Activated T-cell treated with anti-CD3 and anti-CD28 coated beads for 24 hours (primary cell): ENCODE results near the gene LMF1.
"Not testable (repeated sequence)": the region's sequence is repeated elsewhere in the genome, so short reads cannot be mapped to it uniquely, and the experiment has no call there.

Experiments used
- DNase-seq: peaks from one replicate; pipeline ENCODE4 v3.0.0-alpha.2; 2020; ENCODE audit warnings: low read depth

LMF1 gene

DNA sequence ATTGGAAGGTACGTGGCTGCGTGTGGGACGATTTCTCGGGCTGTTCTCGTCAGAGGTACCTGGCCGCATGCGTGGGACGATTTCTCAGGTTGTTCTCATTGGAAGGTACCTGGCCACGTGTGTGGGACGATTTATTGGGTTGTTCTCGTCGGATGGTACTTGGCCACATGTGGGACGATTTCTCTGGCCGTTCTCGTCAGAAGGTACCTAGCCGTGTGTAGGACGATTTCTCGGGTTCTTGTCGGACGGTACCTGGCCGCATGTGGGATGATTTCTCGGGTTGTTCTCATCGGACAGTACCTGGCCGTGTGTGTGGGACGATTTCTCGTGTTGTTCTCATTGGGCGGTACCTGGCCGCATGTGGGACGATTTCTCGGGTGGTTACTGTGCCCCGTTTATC is 120.1 kb downstream of the LMF1 start:
- DNase-seq = no peak

DNA sequence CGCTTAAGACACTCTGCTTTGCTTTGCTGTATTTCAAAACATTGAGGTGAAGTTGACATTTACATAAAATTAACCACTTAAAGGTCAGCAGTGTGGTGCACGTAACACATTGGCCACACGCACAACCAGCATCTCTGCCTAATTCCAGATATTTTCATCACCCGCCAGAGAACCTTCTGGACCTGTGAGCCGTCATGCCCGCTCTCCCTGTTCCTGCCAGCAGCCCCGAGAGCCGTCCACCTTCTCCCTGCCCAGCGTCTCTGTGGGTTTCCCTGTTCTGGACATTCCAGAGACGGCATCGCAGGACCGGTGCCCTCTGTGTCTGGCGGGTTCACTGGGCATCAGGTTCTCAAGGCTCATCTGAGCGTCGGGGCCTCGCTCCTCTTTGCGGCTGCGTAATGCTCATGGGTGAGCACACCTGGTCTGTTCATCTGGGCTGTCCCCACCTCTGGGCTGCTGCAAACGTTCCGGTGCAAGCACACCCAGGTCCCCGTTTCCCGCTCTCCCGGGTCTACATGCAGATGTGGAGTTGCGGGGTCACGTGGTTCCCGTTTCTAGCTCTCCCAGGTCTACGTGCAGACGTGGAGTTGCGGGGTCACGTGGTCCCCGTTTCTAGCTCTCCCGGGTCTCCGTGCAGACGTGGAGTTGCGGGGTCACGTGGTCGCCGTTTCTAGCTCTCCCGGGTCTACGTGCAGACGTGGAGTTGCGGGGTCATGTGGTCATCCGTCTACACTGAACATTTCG is 122.1 kb downstream of the LMF1 start:
- DNase-seq = no peak

- no peak for DNase-seq
Measured at GRCh38 chr16:847681-848445, 122.9 kb downstream of the LMF1 start.

GRCh38 chr16:847151-847550 is 123.6 kb downstream of the LMF1 start:
- no peak for DNase-seq

- DNase-seq = no peak
Measured at GRCh38 chr16:845351-845745, 125.4 kb downstream of the LMF1 start.

- no peak for DNase-seq
Measured at GRCh38 chr16:844638-845350, 126.0 kb downstream of the LMF1 start.

- no peak for DNase-seq
Measured at GRCh38 chr16:843771-844170, 127.0 kb downstream of the LMF1 start.

- DNase-seq = no peak
Measured at GRCh38 chr16:842711-843560, 127.8 kb downstream of the LMF1 start.

DNA sequence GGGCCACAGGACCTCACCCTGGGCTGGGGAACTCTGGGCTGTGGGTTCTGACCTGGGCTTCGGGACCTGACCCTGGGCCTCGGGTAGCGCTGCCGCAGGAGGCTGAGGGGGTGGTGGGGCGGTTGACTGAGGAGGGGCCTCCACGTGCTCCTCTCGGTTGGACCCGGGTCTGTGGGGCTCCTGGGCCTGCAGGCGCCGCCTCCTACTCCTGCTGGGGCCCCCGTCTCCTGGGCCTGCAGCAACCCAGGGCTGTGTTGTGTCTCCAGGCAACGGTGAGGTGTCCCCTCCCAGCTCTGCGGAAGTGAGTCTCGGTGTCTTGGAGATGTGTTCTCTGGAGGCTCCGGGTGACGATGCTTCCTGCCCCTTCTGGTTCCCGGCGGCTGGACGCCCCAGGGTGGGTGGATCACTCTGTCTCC is 128.7 kb downstream of the LMF1 start:
- no peak for DNase-seq

- DNase-seq = no peak
Measured at GRCh38 chr16:841455-842060, 129.2 kb downstream of the LMF1 start.

- DNase-seq = no peak
Measured at GRCh38 chr16:840561-841454, 130.0 kb downstream of the LMF1 start.

DNA sequence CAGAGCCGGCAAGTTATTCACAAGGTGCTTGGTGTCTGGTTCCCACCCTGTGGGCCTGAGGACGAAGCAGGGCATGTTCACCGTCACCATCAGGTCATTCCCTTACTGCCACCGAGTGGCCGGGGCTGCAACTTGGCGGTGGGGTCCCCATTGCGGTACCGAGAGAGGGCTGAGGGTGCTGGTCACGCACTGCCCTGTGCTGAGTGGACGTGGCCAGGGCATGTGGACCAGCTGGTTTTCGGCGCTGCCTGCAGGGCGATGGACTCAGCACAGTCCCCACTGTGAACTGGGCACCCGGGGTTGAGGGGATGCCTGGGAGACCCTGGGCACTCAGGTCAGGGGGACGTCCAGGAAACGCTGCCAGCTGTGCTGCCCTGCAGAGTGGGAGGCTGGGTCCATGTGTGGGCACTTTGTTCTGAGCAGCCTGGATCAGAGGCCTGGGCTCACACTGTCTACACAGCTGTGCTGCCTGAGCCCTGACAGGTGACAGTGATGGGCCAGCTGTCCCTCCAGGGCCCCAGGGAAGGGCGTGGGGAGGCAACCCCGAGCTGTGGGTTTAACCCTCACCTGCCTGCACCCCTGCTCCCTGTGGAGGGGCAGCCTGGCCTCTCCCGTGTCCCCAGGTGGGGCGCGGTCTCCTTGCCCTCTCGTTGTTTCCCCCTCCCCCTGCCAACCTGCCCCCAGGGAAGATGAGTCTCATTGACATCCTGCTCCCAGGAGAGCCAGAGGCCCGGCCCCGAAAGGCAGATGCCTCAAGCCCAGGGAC is 131.0 kb downstream of the LMF1 start:
- DNase-seq = no peak

- DNase-seq = no peak
Measured at GRCh38 chr16:838741-839140, 132.0 kb downstream of the LMF1 start.

- not testable (repeated sequence) for DNase-seq
Measured at GRCh38 chr16:836822-837221, 134.0 kb downstream of the LMF1 start.

- DNase-seq = no peak
Measured at GRCh38 chr16:836221-836620, 134.6 kb downstream of the LMF1 start.

DNA sequence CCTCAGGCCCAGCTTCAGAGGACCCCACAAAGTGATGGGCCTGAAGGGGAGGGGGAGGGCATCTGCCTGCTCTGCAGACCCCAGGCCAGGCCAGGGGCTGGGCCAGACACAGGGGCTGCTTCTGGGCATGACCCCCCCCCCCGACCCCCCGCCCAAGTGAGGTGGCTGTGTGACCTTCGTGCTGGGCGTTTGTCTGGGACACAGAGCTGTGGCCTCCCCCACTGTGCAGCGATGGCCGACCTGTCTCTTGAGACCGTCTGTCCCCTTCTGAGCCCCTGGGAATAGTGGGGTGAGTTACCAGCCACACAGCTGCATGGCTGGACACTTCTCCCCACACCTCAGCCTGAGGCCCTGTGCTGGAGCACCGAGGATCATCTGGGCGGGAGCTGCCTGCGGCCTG is 135.4 kb downstream of the LMF1 start:
- no peak for DNase-seq

- no peak for DNase-seq
Measured at GRCh38 chr16:833411-833810, 137.4 kb downstream of the LMF1 start.

- no peak for DNase-seq
Measured at GRCh38 chr16:832652-833336, 138.0 kb downstream of the LMF1 start.
